T-helper 2 cell treated with Interferon-gamma antibody and Interleukin-4, amounts not matched to agents 100 ng/mL and 5 ng/mL, for 36 hours (primary cell): ENCODE data around the gene GDPD3. TPM values are rescaled to one million over a fixed set of nuclear protein-coding genes. Genes with fewer than 3 reads are reported as not detected.

Source experiments
- intact Hi-C: fragments of 100-400 bp; cut with micrococcal nuclease; formaldehyde crosslinking; loops from one replicate; pipeline ENCODE4 v1.15.1; 2023
- total RNA-seq: library from RNA; stranded (reverse); gene quantifications from 2 replicates; pipeline ENCODE4 v1.2.3, GENCODE V29; 2022

GDPD3 gene
- total RNA-seq, 1 donor from 2014 or later = 7.7 TPM

- intact Hi-C loops = loop anchor here (1.0 kb wide), 1 partner anchor 31 kb away; the partner anchor contains the start of gene ALDOA
Observed at GRCh38 chr16:30096105-30096861, 17.1 kb downstream of the GDPD3 start, which contains the start of gene YPEL3. TSS of gene YPEL3 (minus strand) at chr16:30096213. CDS start at chr16:30095482, 731 bp downstream.

GRCh38 chr16:30095166-30096078, 17.9 kb downstream of the GDPD3 start:
- intact Hi-C loops = loop anchor here (1.0 kb wide), 1 partner anchor 30 kb away; the partner anchor contains the start of gene ALDOA

- intact Hi-C loops = loop anchor here (5.0 kb wide), 2 partner anchors 313 to 538 kb away; partner anchors contain the start of gene ZNF771
Observed at GRCh38 chr16:30094541-30095165, 18.7 kb downstream of the GDPD3 start.

DNA sequence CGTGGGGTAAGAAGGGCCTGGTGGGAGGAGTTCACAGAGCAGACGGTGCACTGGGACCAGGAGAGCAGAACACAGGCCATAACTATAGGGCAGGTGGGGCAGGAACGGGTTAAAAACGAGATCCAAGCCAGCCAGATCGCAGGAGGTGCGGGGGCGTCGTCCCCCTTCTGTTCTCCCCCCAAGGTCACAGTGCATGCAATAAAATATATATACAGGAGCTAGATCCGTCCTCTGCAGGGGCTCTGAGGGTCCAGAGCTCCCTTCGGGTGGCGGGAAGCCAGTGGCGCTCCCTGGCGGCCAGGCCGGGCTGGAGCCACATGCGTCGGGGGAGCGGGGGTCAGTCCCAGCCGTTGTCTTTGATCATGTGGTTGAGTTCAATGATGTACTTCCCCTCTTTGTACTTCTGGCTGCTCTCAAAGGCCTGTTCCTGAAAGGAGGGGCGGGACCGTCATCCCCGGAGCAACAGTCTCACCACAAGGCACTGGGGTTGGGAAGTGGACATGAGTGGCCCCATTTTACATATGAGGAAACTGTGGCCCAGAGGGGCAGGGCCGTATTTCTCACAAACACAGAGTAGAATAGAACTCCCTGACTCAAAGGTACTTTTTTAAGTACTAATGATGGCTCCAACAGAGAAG, 20.8 kb downstream of the GDPD3 start:
- intact Hi-C loops = loop anchor here (1.0 to 5.0 kb wide), 3 partner anchors 27 to 540 kb away; partner anchors contain the start of genes ALDOA and ZNF771

DNA sequence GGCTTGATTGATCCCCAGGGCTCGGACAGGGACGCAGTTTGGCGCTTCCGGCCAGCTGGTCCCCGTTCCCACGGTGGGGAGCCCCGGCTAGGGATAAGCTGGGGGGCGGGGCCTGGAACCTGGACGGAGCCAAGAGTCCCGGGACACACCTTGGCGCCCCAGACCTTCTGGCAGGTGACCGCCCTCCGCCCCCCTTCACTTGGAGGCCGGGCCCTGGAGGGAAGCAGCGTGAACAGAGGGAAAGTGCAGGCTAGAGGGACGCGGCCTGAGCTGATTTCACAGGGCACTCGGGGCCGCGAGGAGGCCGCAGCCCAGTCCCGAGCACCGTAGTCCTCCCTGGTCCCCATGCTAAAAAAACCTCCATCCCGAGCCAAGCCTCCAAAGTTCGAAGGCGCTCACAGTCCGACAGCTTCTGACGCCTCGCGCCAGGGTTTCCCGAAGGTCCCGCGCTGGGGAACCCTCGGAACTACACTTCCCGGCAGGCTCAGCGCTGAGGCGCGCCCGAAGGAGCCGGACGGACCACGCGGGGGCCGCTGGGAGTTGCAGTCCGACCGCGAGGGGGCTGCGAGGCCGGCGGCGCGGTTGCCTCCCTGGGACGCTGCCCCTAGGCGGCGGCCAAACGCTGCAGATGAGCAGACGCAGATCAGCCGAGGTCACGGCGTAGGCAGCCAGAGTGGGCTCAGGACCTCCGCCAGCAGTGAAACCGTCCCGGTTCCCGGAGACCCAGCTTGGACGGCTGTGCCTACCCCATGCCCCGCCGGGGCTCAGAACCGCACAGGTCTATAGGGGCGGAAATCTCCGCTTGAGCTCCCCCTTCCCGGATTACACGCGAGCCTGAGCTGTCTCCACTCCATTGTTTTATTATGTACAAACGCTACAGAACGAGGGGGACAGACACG, 21.6 kb downstream of the GDPD3 start, which contains the start of gene TBX6:
TBX6 (minus strand) TSS at position 451 of the 899 bp plus-strand sequence. CDS start 731 bp downstream, outside the sequence.
- intact Hi-C loops = loop anchor here (1.0 to 5.0 kb wide), 4 partner anchors 15 to 541 kb away; partner anchors contain the start of genes ALDOA and ZNF771

DNA sequence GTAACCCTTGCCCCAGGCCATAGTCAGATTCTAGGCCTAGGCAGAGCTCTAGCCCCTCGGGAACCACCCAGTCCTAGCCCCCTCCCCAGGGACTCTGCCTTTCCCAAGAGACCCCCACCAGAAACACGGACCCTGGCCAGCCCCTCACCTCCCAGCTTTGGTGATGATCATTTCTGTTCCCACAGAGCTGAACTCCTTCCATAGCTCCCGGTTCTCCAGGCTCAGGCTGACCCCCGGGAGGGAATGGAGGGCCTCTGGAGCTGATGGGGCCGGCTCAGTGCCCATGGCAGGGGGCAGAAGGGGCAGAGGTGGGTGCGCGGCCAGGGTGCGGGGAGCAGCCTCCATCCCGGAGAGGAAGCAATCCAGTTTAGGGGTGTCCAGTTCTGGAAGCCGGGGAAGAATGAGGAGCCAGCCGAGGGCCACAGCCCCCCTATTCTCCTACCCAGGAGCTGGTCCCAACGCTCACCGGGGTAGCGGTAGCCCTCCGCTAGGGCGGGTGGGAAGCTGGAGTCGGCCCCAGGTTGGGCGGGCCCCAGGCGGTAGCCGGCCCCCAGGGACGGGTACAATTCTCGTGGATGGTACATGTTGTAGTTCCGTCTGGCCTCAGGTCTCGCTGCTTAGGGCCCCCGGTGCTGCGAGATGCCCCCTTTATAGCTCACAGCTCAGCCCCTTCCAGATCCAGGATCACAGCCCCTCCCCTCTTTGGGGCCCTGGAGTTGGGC, 22.6 kb downstream of the GDPD3 start:
- intact Hi-C loops = loop anchor here (1.0 to 5.0 kb wide), 3 partner anchors 14 to 542 kb away; partner anchors contain the start of gene ZNF771

- intact Hi-C loops = no loop called here
Observed at GRCh38 chr16:30088832-30089624, 24.3 kb downstream of the GDPD3 start.

DNA sequence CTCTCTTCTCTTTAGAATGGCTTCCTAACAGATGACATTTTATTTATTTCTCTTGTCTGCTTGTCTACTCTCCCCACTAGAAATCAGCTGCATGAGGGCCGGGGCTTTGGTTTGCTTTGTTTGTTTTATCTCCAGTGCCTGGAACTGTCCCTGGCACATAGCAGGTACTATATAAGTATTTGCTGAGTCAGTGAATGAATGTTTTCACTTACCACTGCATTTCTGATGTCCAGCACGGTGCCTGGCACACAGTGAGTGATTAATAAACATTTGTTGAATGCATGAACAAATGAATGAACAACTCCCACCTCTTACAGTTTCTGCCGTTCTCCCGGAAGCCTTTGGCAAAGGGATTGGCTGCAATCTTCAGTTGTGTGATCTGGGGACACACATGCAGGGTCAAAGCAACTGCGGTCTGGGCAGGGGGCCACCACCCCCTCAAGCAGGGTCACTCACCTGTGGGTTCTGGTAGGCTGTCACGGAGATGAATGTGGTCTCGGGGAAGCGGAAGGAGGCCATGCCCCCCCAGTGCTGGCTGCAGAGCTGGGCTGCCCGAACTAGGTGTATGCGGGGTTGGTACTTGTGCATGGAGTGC, 25.0 kb downstream of the GDPD3 start:
- intact Hi-C loops = no loop called here

DNA sequence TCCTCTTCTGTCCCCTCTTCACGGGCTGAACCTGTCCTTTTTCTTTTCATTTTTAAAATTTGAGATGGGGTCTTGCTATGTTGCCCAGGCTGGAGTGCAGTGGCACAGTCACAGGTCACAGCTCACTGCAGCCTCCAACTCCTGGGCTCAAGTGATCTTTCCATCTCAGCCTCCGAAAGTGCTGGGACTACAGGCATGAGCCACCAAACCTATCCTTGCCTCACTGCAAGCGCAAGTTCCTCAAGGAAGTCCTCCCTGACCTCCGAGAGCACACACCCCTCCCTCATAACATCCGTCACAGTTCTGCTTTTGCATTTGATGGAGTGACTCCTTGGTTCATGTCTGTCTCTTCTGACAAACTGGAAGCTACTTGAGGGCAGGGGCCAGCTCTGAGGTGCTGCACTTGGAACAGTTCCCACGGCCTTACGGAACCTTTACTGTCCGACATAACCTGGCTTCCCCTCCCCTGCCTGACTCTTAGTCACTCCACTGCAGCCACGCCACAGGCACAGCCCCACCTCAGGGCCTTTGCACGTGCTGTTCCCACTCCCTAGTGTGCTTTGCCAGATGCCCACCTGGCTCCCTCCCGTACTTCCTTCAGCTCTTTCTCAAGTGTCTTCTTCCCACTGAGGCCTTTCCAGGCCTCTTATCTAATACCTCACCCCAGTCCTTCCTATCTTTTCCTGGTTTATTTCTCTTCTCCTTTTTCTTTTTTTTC, 26.0 kb downstream of the GDPD3 start:
- intact Hi-C loops = no loop called here

DNA sequence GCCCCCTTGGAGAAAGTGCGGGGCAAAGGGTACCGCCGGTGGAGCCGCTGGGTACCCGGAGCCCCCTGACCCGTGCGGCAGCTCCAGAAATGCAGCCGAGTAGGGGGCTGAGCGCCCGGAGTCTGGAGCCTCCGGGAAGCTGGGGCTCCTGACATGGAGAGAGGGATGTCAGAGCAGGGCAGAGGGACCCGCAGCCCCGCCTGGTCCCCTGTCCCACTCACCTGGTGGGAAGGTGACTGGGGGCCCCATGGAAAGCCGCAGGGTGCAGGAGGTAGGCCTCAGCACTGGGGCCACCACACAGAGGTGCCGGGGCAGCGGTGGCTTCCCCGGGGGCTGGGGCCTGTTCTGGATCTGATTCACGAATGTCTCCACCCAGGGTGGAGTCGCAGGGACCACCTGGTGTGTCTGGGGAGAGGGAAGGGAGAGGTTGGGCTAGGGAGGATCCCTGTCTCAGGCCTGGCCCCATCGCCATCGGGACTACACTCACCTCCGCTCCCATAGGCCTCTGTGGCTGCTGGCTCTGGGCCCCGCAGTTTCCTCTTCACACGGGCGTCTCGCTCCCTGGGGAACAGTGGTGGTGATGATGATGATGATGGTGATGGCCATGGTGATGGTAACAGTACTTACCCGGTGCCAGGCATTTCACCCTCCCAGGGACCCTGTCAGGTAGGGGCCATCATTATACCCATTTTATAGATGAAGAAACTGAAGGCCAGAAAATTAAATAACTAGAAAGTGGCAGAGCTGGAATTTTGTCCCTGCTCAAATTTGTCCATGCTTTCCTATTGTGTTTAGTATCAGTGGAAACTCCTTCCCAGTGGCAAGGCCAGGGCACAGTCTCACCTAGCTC, 26.8 kb downstream of the GDPD3 start:
- intact Hi-C loops = no loop called here

DNA sequence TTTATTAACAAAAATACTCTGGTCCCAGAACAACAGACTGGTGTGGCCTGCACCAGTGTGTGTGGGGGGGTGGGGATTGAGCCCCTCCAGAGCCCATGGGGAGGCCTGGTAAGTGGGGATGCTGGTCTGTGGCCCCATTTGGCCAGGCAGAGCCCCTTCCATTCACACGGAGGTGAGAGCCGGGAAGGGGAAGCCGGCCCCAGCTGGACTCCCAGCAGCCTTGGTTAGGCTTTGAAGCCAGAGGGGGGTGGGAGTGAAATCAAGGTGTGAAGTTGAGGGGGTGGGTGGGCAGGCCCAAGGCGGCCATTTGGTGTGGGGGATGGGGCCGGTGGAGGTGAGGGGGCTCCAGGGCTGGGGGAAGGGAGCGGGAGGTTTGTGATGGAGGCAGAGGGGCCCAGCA, 27.5 kb downstream of the GDPD3 start:
- intact Hi-C loops = no loop called here

DNA sequence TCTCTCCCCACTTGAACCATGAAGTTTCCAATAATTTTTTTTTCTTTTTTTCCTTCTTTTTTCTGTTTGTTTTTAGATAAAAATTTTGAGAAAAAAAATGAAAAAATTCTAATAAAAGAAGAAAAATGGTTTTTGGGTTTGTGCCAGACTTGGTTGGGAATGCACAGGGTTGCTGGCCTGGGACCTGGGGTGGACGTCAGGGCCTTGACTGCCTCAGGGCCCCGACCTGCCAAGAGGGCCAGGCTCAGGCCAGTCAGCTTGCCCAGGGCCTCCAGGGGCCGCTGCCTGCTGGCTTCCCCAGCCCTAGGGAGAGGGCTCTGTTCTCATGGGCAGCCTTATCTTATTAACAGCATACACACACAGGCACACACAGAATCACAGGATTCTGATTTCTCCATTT, 28.1 kb downstream of the GDPD3 start:
- intact Hi-C loops = no loop called here

DNA sequence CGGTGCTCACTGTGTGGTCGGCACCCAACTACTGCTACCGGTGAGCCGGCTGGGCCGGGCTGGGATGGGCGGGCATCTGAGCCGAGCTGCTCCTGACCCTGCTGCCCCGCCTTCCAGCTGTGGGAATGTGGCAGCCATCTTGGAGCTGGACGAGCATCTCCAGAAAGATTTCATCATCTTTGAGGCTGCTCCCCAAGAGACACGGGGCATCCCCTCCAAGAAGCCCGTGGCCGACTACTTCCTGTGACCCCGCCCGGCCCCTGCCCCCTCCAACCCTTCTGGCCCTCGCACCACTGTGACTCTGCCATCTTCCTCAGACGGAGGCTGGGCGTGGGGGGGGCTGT, 28.5 kb downstream of the GDPD3 start:
- intact Hi-C loops = no loop called here

GRCh38 chr16:30084096-30084815, 29.1 kb downstream of the GDPD3 start:
- intact Hi-C loops = no loop called here

- intact Hi-C loops = no loop called here
Observed at GRCh38 chr16:30083216-30084055, 29.9 kb downstream of the GDPD3 start.
